Prostate gland (tissue), 2 donors: ENCODE results near the gene SRRM4.

Experiments
- POLR2A ChIP-seq: fragments of 450-650 bp; IDR thresholded peaks from one replicate; pipeline ENCODE4 v1.6.1; 2016; ENCODE audit warnings: antibody characterized with exemption, mild to moderate bottlenecking
- POLR2AphosphoS5 ChIP-seq: sonication (generic); formaldehyde crosslinking; IDR thresholded peaks from one replicate; pipeline ENCODE4 v1.6.1; 2017; ENCODE audit warnings: antibody characterized with exemption
- TF ChIP-seq, protein P1 (sequence below), 4 experiments: fragments of 200-600 bp in 2 of 4; fragments of 450-650 bp in 2 of 4; sonication (generic) in 2 of 4; IDR thresholded peaks; 1 replicate in 3 of 4; 2 replicates in 1 of 4; pipeline ENCODE4 v1.5.1; 2016 to 2019; ENCODE audit warnings: antibody characterized with exemption in 4 of 4, mild to moderate bottlenecking in 2 of 4, moderate library complexity in 2 of 4

DNA sequence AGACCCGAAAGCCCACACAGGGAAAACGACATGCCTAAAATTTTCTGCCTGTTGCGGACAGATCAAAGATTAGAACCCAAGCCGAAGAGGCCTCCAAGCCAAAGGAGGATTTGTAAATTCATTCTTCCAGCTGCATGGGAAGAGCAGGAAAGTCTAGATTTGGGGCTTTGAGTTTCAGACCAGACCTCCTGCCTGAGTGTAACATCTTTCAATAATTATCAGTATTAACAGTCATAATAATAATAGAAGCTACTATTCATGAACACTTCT, 195.7 kb downstream of the SRRM4 start:
- TF ChIP-seq, protein P1, sequence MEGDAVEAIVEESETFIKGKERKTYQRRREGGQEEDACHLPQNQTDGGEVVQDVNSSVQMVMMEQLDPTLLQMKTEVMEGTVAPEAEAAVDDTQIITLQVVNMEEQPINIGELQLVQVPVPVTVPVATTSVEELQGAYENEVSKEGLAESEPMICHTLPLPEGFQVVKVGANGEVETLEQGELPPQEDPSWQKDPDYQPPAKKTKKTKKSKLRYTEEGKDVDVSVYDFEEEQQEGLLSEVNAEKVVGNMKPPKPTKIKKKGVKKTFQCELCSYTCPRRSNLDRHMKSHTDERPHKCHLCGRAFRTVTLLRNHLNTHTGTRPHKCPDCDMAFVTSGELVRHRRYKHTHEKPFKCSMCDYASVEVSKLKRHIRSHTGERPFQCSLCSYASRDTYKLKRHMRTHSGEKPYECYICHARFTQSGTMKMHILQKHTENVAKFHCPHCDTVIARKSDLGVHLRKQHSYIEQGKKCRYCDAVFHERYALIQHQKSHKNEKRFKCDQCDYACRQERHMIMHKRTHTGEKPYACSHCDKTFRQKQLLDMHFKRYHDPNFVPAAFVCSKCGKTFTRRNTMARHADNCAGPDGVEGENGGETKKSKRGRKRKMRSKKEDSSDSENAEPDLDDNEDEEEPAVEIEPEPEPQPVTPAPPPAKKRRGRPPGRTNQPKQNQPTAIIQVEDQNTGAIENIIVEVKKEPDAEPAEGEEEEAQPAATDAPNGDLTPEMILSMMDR (IDR thresholded peaks at IDR 0.05), result no peak
- TF ChIP-seq POLR2AphosphoS5, result no peak
- TF ChIP-seq POLR2A, result no peak
